HepG2 (cell line): ENCODE measurements around the gene FRRS1. TPM values are rescaled to one million over a fixed set of nuclear protein-coding genes. Genes with fewer than 3 reads are reported as not detected.

ENCODE experiments used
- ARID3A ChIP-seq: IDR thresholded peaks from 2 replicates; pipeline ENCODE4 v1.6.1; 2012; ENCODE audit warnings: low read depth, low read length, improper control_type of control experiment
- E2F2 ChIP-seq: sonication (generic); formaldehyde crosslinking; IDR thresholded peaks from 2 replicates; pipeline ENCODE4 v1.4.0; 2020; ENCODE audit warnings: missing genetic modification reagents, borderline replicate concordance
- GPBP1L1 ChIP-seq: sonication (generic); formaldehyde crosslinking; IDR thresholded peaks from 2 replicates; pipeline ENCODE4 v1.5.0; 2020; ENCODE audit warnings: mild to moderate bottlenecking, missing genetic modification reagents
- KDM5A ChIP-seq: fragments of 200-600 bp; sonication (generic); IDR thresholded peaks from 2 replicates; pipeline ENCODE4 v1.7.0; 2018; ENCODE audit warnings: antibody characterized with exemption, mild to moderate bottlenecking, low read length, borderline replicate concordance
- ZBTB10 ChIP-seq: sonication (generic); formaldehyde crosslinking; IDR thresholded peaks from 2 replicates; pipeline ENCODE4 v1.4.0; 2020; ENCODE audit warnings: missing genetic modification reagents, borderline replicate concordance
- polyA plus RNA-seq, 8 experiments: library from polyadenylated mRNA; depleted of rRNA in 3 of 8; stranded (reverse) in 7 of 8; unstranded in 1 of 8; fragments of >200 nt; fragmentation: Illumina TruSeq in 4 of 8; extraction: Trizol in 4 of 8; gene quantifications; 2 replicates each; pipeline versions ENCODE4 v1.2.1 to v1.2.3, GENCODE V29; 2011 to 2016; ENCODE audit warnings: low read depth in 4 of 8, missing spikeins in 1 of 8, mixed read lengths in 1 of 8; ENCODE audit not compliant: insufficient read depth in 1 of 8
- total RNA-seq, 5 experiments: library from RNA; depleted of rRNA; stranded (reverse); fragments of >200 nt; fragmentation: Illumina TruSeq; extraction: Trizol; gene quantifications; 2 replicates each; pipeline ENCODE4 v1.2.3, GENCODE V29; 2016; ENCODE audit warnings: low read depth in 1 of 5

Gene FRRS1
- total and polyA plus RNA-seq, 2 of the 13 experiments (the other 11 are each of a cell fraction or from before 2014, with no cell fraction given): 22.6 to 23.4 TPM

- no peak for TF ChIP-seq GPBP1L1 (CRISPR knock-in tag)
- no peak for TF ChIP-seq E2F2
- no peak for TF ChIP-seq KDM5A
- TF ChIP-seq ARID3A: no peak
- TF ChIP-seq ZBTB10 (CRISPR knock-in tag): no peak
Observed at GRCh38 chr1:99751877-99752504, 14.4 kb downstream of the FRRS1 start (continued).
